Astrocyte (in vitro differentiated cells and primary cell): ENCODE results near the gene RELN.

ENCODE experiments used
- EZH2 ChIP-seq: IDR thresholded peaks from 2 replicates; pipeline ENCODE4 v1.6.1; 2012; ENCODE audit warnings: mild to moderate bottlenecking, low read length, inconsistent platforms; ENCODE audit not compliant: insufficient read depth
- TF ChIP-seq, protein P1 (sequence below): IDR thresholded peaks from 2 replicates; pipeline ENCODE4 v1.5.1; 2011; ENCODE audit warnings: low read depth, mild to moderate bottlenecking, inconsistent platforms, low read length, moderate library complexity; ENCODE audit not compliant: insufficient read depth

DNA sequence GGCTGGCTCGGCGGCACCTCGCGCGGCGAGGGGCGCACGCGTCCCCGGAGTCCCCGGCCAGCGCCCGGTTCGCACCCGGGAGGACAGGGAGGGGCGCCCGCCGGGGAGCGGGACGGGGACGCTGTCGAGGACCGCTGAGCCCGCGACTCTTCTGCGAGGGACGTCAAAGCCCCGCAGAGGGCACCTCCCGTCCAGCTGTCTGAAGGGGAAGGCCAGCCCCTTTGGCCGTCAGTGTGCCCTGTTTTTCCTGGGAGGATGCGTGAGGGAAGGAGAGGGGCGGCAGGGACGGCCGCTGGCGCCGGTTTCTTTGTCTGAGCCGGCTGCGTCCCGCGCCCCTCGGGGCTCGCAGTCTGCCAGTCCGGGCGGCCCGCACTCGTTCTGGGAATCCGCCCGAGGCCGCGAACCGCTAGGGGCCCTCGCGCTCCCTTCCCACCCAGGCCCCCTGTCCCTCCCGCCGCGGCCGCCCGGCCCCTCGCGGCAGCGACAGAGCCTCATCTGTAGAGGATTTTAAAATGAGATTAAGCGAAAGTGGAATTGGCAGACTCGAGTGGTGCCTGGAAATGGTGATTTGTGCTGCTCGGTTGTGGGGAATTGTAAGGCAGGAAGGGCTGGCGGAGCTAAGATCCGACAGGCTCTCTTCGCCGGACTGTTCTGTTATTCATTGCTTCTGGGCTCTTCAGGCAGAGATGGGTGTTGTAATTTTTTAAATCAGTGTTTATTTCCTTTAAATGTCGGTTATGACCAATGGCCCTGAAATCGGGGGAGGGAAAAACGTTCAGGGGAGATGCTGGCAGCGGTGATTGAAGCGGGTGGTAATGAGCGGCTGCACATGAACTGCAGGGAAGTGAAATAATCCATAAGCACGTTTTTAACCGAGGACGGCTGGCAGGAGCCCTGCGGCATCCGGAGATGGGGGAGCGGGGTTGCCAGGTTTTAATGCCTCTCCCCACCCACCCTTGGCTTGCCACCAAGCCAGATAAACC lies 618 bp upstream of the RELN start:
- TF ChIP-seq, protein P1, sequence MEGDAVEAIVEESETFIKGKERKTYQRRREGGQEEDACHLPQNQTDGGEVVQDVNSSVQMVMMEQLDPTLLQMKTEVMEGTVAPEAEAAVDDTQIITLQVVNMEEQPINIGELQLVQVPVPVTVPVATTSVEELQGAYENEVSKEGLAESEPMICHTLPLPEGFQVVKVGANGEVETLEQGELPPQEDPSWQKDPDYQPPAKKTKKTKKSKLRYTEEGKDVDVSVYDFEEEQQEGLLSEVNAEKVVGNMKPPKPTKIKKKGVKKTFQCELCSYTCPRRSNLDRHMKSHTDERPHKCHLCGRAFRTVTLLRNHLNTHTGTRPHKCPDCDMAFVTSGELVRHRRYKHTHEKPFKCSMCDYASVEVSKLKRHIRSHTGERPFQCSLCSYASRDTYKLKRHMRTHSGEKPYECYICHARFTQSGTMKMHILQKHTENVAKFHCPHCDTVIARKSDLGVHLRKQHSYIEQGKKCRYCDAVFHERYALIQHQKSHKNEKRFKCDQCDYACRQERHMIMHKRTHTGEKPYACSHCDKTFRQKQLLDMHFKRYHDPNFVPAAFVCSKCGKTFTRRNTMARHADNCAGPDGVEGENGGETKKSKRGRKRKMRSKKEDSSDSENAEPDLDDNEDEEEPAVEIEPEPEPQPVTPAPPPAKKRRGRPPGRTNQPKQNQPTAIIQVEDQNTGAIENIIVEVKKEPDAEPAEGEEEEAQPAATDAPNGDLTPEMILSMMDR, result no peak
- peak; percentile 32 for TF ChIP-seq EZH2
